ENCODE measurements around the gene BCAS4. TPM values are rescaled to one million over a fixed set of nuclear protein-coding genes. Genes with fewer than 3 reads are reported as not detected.

The BCAS4 gene
- total RNA-seq, 1 experiment from 2014 or later = 34.8 TPM

GRCh38 chr20:50859161-50859560 is 64.3 kb downstream of the BCAS4 start:
- POLR2A ChIA-PET = no interaction called here
- TF ChIP-seq CTCF (IDR thresholded peaks at IDR 0.05) (no peak), REST (IDR thresholded peaks at IDR 0.05; ENCODE audit: insufficient read depth in 1 of 2, low read depth in 2 of 2, low read length in 1 of 2) (no peak), SIN3A (IDR thresholded peaks at IDR 0.05; ENCODE audit: borderline replicate concordance, insufficient read depth, low read depth, low read length) (no peak), POLR2AphosphoS5 (IDR thresholded peaks at IDR 0.05; ENCODE audit: low read depth, low read length) (no peak), TCF7L2 (IDR thresholded peaks at IDR 0.05; ENCODE audit: low read depth, low read length) (no peak)
- in situ Hi-C loops (cut with HindIII; ENCODE audit: low pct_unique_long_range_greater_than_20kb, low sequenced_read_pairs) (no loop called here), intact Hi-C loops (cut with micrococcal nuclease; ENCODE audit: unreplicated experiment) (no loop called here)
- no TSS peak for BruUV-seq (replicated peaks)
- Histone ChIP-seq H3K36me3 (ENCODE audit: control insufficient read depth, insufficient read depth, low read length) (no peaks in the 10 kb centered on the region), H3K9me3 (ENCODE audit: control insufficient read depth, insufficient read depth, low read depth, low read length) (no peaks in the 10 kb centered on the region), H3K4me1 (ENCODE audit: control insufficient read depth, insufficient read depth, low read length) (peaks cover 6% of the 10 kb centered on the region), H3K27ac (ENCODE audit: low read length) (no peak overlapping the region), H3K27me3 (ENCODE audit: control insufficient read depth, insufficient read depth, low read length) (no peaks in the 10 kb centered on the region), H3K4me3 (ENCODE audit: low read depth in 2 of 2, low read length in 2 of 2) (no peak overlapping the region)
- ATAC-seq = no peak
- no peak for DNase-seq (ENCODE audit: low read depth, low spot score)
- CTCF ChIA-PET = interaction anchor here (0.6 kb wide), 1 partner anchor 196 kb away, joined by 4 read pairs; no protein-coding TSS in a partner anchor

- ChIA-PET CTCF (no interaction called here), POLR2A (no interaction called here)
- no peak for ATAC-seq
- no peak overlapping the region for H3K27ac ChIP-seq (ENCODE audit: low read length)
- in situ Hi-C loops (cut with HindIII; ENCODE audit: low pct_unique_long_range_greater_than_20kb, low sequenced_read_pairs) = no loop called here
- intact Hi-C loops (cut with micrococcal nuclease; ENCODE audit: unreplicated experiment) = no loop called here
- H3K9me3 ChIP-seq (ENCODE audit: control insufficient read depth, insufficient read depth, low read depth, low read length) = no peaks in the 10 kb centered on the region
- no peaks in the 10 kb centered on the region for H3K36me3 ChIP-seq (ENCODE audit: control insufficient read depth, insufficient read depth, low read length)
- peaks cover 2% of the 10 kb centered on the region for H3K4me1 ChIP-seq (ENCODE audit: control insufficient read depth, insufficient read depth, low read length)
- H3K27me3 ChIP-seq (ENCODE audit: control insufficient read depth, insufficient read depth, low read length) = no peaks in the 10 kb centered on the region
- no TSS peak for BruUV-seq (replicated peaks)
- no peak for DNase-seq (ENCODE audit: low read depth, low spot score)
- H3K4me3 ChIP-seq (ENCODE audit: low read depth in 2 of 2, low read length in 2 of 2) = no peak overlapping the region
- TF ChIP-seq TCF7L2 (IDR thresholded peaks at IDR 0.05; ENCODE audit: low read depth, low read length) (no peak), CTCF (IDR thresholded peaks at IDR 0.05) (no peak), POLR2AphosphoS5 (IDR thresholded peaks at IDR 0.05; ENCODE audit: low read depth, low read length) (no peak), REST (IDR thresholded peaks at IDR 0.05; ENCODE audit: insufficient read depth in 1 of 2, low read depth in 2 of 2, low read length in 1 of 2) (no peak), SIN3A (IDR thresholded peaks at IDR 0.05; ENCODE audit: borderline replicate concordance, insufficient read depth, low read depth, low read length) (no peak)
Observed at GRCh38 chr20:50861012-50861411, 66.2 kb downstream of the BCAS4 start.

Measured in Panc1 (cell line).